ENCODE data around the gene SOWAHC.

SOWAHC gene

GRCh38 chr2:109646961-109647360, 32.8 kb downstream of the SOWAHC start:
- Histone ChIP-seq H3K27ac (ENCODE audit: extremely low read depth, low read depth, low read length) (no peak overlapping the region), H3K4me3 (ENCODE audit: low read depth, low read length) (no peak overlapping the region), H3K9me3 (ENCODE audit: control insufficient read depth, insufficient read depth, low read depth, low read length) (no peaks in the 10 kb centered on the region), H3K36me3 (ENCODE audit: control insufficient read depth in 2 of 2, insufficient read depth in 1 of 2, low read length in 2 of 2) (no peaks in the 10 kb centered on the region), H3K4me1 (ENCODE audit: control insufficient read depth, insufficient read depth, low read length) (no peaks in the 10 kb centered on the region)
- ChIA-PET POLR2A (no interaction called here), CTCF (no interaction called here)
- no peak for TF ChIP-seq RBAK (tag by site-specific recombination; IDR thresholded peaks at IDR 0.05)
- TF ChIP-seq ZNF223 (tag by site-specific recombination; IDR thresholded peaks at IDR 0.05): no peak
- TF ChIP-seq ZNF174 (tag by site-specific recombination; IDR thresholded peaks at IDR 0.05): no peak
- no peak for TF ChIP-seq KLF17 (tag by site-specific recombination; IDR thresholded peaks at IDR 0.05)
- TF ChIP-seq ZNF121 (tag by site-specific recombination; IDR thresholded peaks at IDR 0.05): no peak
- no peak for TF ChIP-seq ZBTB49 (tag by site-specific recombination; IDR thresholded peaks at IDR 0.05; ENCODE audit: low read depth)
- TF ChIP-seq ZFP41 (tag by site-specific recombination; IDR thresholded peaks at IDR 0.05; ENCODE audit: borderline replicate concordance): no peak
- no peak for TF ChIP-seq ZNF645 (tag by site-specific recombination; IDR thresholded peaks at IDR 0.05)
- no peak for TF ChIP-seq ZNF561 (tag by site-specific recombination; IDR thresholded peaks at IDR 0.05; ENCODE audit: borderline replicate concordance)
- TF ChIP-seq ZFHX2 (tag by site-specific recombination; conservative IDR thresholded peaks at IDR 0.05): no peak
- no peak for TF ChIP-seq ZNF521 (tag by site-specific recombination; IDR thresholded peaks at IDR 0.05)
- no peak for TF ChIP-seq ZNF16 (tag by site-specific recombination; IDR thresholded peaks at IDR 0.05; ENCODE audit: low read depth)
- TF ChIP-seq SCRT2 (tag by site-specific recombination; IDR thresholded peaks at IDR 0.05): no peak
- TF ChIP-seq FEZF1 (tag by site-specific recombination; IDR thresholded peaks at IDR 0.05): no peak
- no peak for TF ChIP-seq GLIS1 (tag by site-specific recombination; IDR thresholded peaks at IDR 0.05)
- no peak for TF ChIP-seq ZEB2 (tag by site-specific recombination; IDR thresholded peaks at IDR 0.05)
- TF ChIP-seq ZBTB1 (tag by site-specific recombination; IDR thresholded peaks at IDR 0.05): no peak
- TF ChIP-seq SCRT1 (tag by site-specific recombination; IDR thresholded peaks at IDR 0.05; ENCODE audit: borderline replicate concordance): no peak

GRCh38 chr2:109647636-109648035, 33.5 kb downstream of the SOWAHC start:
- Histone ChIP-seq H3K4me3 (ENCODE audit: low read depth, low read length) (no peak overlapping the region), H3K27ac (ENCODE audit: extremely low read depth, low read depth, low read length) (no peak overlapping the region), H3K36me3 (ENCODE audit: control insufficient read depth in 2 of 2, insufficient read depth in 1 of 2, low read length in 2 of 2) (no peaks in the 10 kb centered on the region), H3K4me1 (ENCODE audit: control insufficient read depth, insufficient read depth, low read length) (no peaks in the 10 kb centered on the region), H3K9me3 (ENCODE audit: control insufficient read depth, insufficient read depth, low read depth, low read length) (no peaks in the 10 kb centered on the region)
- POLR2A ChIA-PET: no interaction called here
- CTCF ChIA-PET: no interaction called here
- TF ChIP-seq ZSCAN18 (tag by site-specific recombination; IDR thresholded peaks at IDR 0.05): no peak
- TF ChIP-seq ZSCAN23 (tag by site-specific recombination; IDR thresholded peaks at IDR 0.05): no peak
- TF ChIP-seq TSHZ1 (tag by site-specific recombination; IDR thresholded peaks at IDR 0.05; ENCODE audit: borderline replicate concordance): no peak
- no peak for TF ChIP-seq ZBTB44 (tag by site-specific recombination; IDR thresholded peaks at IDR 0.05)
- TF ChIP-seq ZNF214 (tag by site-specific recombination; IDR thresholded peaks at IDR 0.05; ENCODE audit: borderline replicate concordance): no peak
- no peak for TF ChIP-seq AEBP2 (tag by site-specific recombination; IDR thresholded peaks at IDR 0.05; ENCODE audit: borderline replicate concordance)

Data from HEK293 (cell line).